Retinal pigment epithelial cell (primary cell): Measurements from ENCODE around the gene RNU5B-1.
A peak's percentile ranks its signal among the peaks of the same experiment; 100 is the strongest.

ENCODE experiments used
- DNase-seq: peaks from one replicate; pipeline ENCODE4 v3.0.0-alpha.2; 2010; ENCODE audit warnings: low read depth
- H3K4me3 ChIP-seq: 2 replicates; pipeline ENCODE4 v1.5.1; 2011; ENCODE audit warnings: mild to moderate bottlenecking, low read length, control low read depth, moderate library complexity
- CTCF ChIP-seq: conservative IDR thresholded peaks from 2 replicates; pipeline ENCODE4 v1.5.1; 2011; ENCODE audit warnings: low read depth, low read length, control low read depth, inconsistent platforms

The RNU5B-1 gene

GRCh38 chr15:65275728-65276126, 28.8 kb upstream of the RNU5B-1 start:
- no peak overlapping the region for H3K4me3 ChIP-seq
- DNase-seq = no peak
- TF ChIP-seq CTCF = no peak

GRCh38 chr15:65277015-65277414, 27.5 kb upstream of the RNU5B-1 start:
- TF ChIP-seq CTCF = no peak
- H3K4me3 ChIP-seq = no peak overlapping the region
- no peak for DNase-seq

- H3K4me3 ChIP-seq = no peak overlapping the region
- DNase-seq = no peak
- TF ChIP-seq CTCF = no peak
These were observed 26.0 kb upstream of the RNU5B-1 start for GRCh38 chr15:65278480-65278879.

GRCh38 chr15:65285291-65286068, 19.0 kb upstream of the RNU5B-1 start:
- DNase-seq = no peak
- peak overlapping the region; percentile 71 for H3K4me3 ChIP-seq
- TF ChIP-seq CTCF = no peak

DNA sequence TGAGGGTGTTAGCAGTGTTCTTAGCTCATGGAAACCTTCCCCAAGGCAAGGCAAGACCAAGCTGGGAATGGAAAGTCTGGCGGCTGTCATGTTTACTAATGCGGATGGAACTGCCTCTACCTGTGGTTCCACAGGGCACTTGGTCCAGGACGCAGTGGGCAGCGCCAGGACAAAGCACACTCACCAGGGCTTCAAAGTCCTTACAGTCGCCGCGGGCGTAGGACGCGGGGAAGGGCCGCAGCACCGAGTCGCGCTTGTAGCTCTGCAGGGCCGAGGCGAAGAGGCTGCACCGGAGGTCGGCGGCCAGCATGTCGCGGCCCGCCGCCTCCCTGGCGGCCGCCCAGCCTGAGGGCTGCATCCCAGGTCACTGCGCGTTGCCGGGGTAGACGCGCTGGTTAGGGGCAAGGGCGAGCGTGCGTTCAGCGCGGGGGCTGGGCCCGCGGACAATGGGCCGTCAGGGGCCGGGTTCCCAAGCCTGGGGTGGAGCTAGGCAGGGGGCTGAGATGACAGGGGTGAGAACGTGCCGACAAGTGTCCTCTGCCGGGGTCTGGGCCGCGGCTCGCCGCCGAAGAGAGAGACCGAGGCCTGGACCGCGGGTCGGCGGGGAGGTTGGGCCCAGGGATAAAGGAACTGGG, 18.3 kb upstream of the RNU5B-1 start:
- TF ChIP-seq CTCF = no peak
- H3K4me3 ChIP-seq = peak overlapping the region; percentile 71
- DNase-seq = no peak

DNA sequence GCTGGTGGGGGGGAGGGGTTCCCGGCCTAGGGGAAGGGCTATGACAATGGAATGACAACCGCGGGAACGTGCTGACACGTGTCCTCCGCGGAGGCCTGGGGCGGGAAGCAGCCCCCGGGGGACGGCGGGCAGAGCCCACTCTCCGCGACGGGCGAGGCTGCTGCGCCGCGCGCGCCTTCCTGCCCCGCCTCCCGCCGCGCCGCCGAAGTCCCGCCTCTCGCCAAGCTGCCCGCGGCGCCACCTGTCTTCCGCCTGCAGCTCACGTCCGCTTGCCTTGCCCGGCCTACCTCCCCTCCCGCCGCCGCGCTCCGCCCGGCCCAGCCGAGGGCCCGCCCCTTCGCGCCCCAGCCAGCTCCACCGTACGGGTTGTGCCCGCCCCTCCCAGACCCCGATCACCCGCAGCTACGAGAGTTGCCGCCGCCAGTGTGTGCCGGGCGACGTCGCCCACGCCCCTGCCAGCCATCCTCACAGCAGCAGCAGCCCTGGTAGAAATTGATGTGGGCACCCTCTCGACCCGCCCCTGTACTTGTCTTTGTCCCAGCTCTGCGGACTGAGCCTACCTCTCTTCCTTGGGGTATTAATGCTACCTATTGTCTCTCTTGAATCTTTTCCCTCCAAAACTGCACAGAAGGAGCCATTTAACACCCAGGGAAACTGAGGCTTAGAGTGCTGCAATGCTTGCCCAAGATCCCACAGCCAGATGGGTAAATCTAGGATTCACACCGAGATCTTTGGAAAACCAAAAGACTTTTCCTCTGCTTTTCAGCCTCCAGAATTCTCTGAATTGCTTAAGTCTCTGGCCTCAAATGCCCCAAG, 17.6 kb upstream of the RNU5B-1 start, which contains the start of gene PARP16:
TSS of gene PARP16 (minus strand) at position 180 of the 816 bp plus-strand sequence. CDS start 457 bp downstream, outside the sequence.
- TF ChIP-seq CTCF = peak; percentile 42
- peak within 1 kb of the TSS; percentile 71 for H3K4me3 ChIP-seq
- DNase-seq = no peak
